HEK293T (cell line): ENCODE data around the gene XCL2.

Source experiments
- BHLHE40 ChIP-seq: fragments of 450-650 bp; IDR thresholded peaks from 2 replicates; pipeline ENCODE4 v1.6.1; 2016; ENCODE audit warnings: mild to moderate bottlenecking, moderate library complexity, borderline replicate concordance
- CTBP1 ChIP-seq: fragments of 450-650 bp; IDR thresholded peaks from 2 replicates; pipeline ENCODE4 v1.6.1; 2016; ENCODE audit warnings: borderline replicate concordance
- ELF4 ChIP-seq: fragments of 450-650 bp; IDR thresholded peaks from 2 replicates; pipeline ENCODE4 v1.6.1; 2017; ENCODE audit warnings: antibody characterized with exemption
- FOXA1 ChIP-seq: fragments of 450-650 bp; IDR thresholded peaks from 2 replicates; pipeline ENCODE4 v1.6.1; 2016; ENCODE audit warnings: mild to moderate bottlenecking
- FOXK2 ChIP-seq: fragments of 450-650 bp; IDR thresholded peaks from 2 replicates; pipeline ENCODE4 v1.6.1; 2016; ENCODE audit warnings: mild to moderate bottlenecking
- FOXM1 ChIP-seq: fragments of 450-650 bp; IDR thresholded peaks from 2 replicates; pipeline ENCODE4 v1.6.1; 2017; ENCODE audit warnings: mild to moderate bottlenecking, borderline replicate concordance
- HDGF ChIP-seq: fragments of 450-650 bp; IDR thresholded peaks from 2 replicates; pipeline ENCODE4 v1.6.1; 2017; ENCODE audit warnings: antibody characterized with exemption, borderline replicate concordance
- L3MBTL2 ChIP-seq: fragments of 450-650 bp; conservative IDR thresholded peaks from 2 replicates; pipeline ENCODE4 v1.6.1; 2016; ENCODE audit warnings: mild to moderate bottlenecking
- NFRKB ChIP-seq: fragments of 450-650 bp; IDR thresholded peaks from 2 replicates; pipeline ENCODE4 v1.6.1; 2016; ENCODE audit warnings: mild to moderate bottlenecking, moderate library complexity
- SP1 ChIP-seq: fragments of 450-650 bp; IDR thresholded peaks from 2 replicates; pipeline ENCODE4 v1.6.1; 2017
- SUZ12 ChIP-seq: fragments of 450-650 bp; IDR thresholded peaks from 2 replicates; pipeline ENCODE4 v1.6.1; 2016; ENCODE audit warnings: mild to moderate bottlenecking
- TARDBP ChIP-seq: fragments of 450-650 bp; IDR thresholded peaks from 2 replicates; pipeline ENCODE4 v1.6.1; 2016
- ZNF384 ChIP-seq: fragments of 450-650 bp; IDR thresholded peaks from 2 replicates; pipeline ENCODE4 v1.6.1; 2016

GRCh38 chr1:168507231-168507630, 36.6 kb downstream of the XCL2 start:
- TF ChIP-seq ZNF384 (no peak), SP1 (no peak), FOXK2 (no peak), L3MBTL2 (no peak), FOXM1 (no peak), CTBP1 (no peak), ELF4 (no peak), NFRKB (no peak), SUZ12 (no peak), TARDBP (no peak), HDGF (no peak), FOXA1 (no peak), BHLHE40 (no peak)
